Keratinocyte (primary cell): Measurements from ENCODE around the gene TFPI2. TPM values are rescaled to one million over a fixed set of nuclear protein-coding genes. Genes with fewer than 3 reads are reported as not detected.

Experiments
- DNase-seq: peaks from one replicate; pipeline ENCODE4 v3.0.0-alpha.2; 2011; ENCODE audit warnings: low read depth, missing footprints, low spot score
- FAIRE-seq: peaks from 2 replicates; lab custom pipeline; 2011; peaks lifted over from hg19 to GRCh38; lab: Jason Lieb, UNC
- H2AFZ ChIP-seq: 2 replicates; pipeline ENCODE4 v1.6.0; 2012; ENCODE audit warnings: low read length, control low read depth, inconsistent platforms; ENCODE audit not compliant: control insufficient read depth
- H3K27ac ChIP-seq: 2 replicates; pipeline ENCODE4 v1.5.1; 2011; ENCODE audit warnings: low read length; ENCODE audit not compliant: control insufficient read depth, insufficient read depth
- H3K27me3 ChIP-seq: 3 replicates; pipeline ENCODE4 v1.6.0; 2011; ENCODE audit warnings: low read length; ENCODE audit not compliant: control insufficient read depth, insufficient read depth; ENCODE audit errors: extremely low read depth
- H3K36me3 ChIP-seq, 2 experiments: 2 replicates in 1 of 2; 3 replicates in 1 of 2; pipeline ENCODE4 v1.5.1; 2011; ENCODE audit warnings: low read length in 2 of 2, mild to moderate bottlenecking in 1 of 2; ENCODE audit not compliant: control insufficient read depth in 2 of 2, insufficient read depth in 2 of 2; ENCODE audit errors: extremely low read depth in 1 of 2
- H3K4me1 ChIP-seq: 3 replicates; pipeline ENCODE4 v1.5.1; 2011; ENCODE audit warnings: low read length; ENCODE audit not compliant: control insufficient read depth, insufficient read depth; ENCODE audit errors: extremely low read depth
- H3K4me2 ChIP-seq: 3 replicates; pipeline ENCODE4 v1.6.0; 2011; ENCODE audit warnings: low read depth, low read length; ENCODE audit not compliant: control insufficient read depth, insufficient read depth; ENCODE audit errors: extremely low read depth
- H3K4me3 ChIP-seq, 3 experiments: fragments of 200-600 bp in 1 of 3; sonication (generic) in 1 of 3; 2 replicates in 2 of 3; 3 replicates in 1 of 3; pipeline ENCODE4 v1.5.1; 2011 to 2016; ENCODE audit warnings: low read length in 3 of 3, mild to moderate bottlenecking in 3 of 3, control low read depth in 2 of 3, inconsistent platforms in 1 of 3, low read depth in 1 of 3, mixed read lengths in 1 of 3, mixed run types in 1 of 3, moderate library complexity in 1 of 3; ENCODE audit not compliant: control insufficient read depth in 2 of 3, insufficient read depth in 2 of 3; ENCODE audit errors: extremely low read depth in 1 of 3
- H3K79me2 ChIP-seq: 2 replicates; pipeline ENCODE4 v1.6.0; 2012; ENCODE audit warnings: low read length; ENCODE audit not compliant: control insufficient read depth, insufficient read depth
- H3K9ac ChIP-seq: 3 replicates; pipeline ENCODE4 v1.6.0; 2011; ENCODE audit warnings: low read length; ENCODE audit not compliant: control insufficient read depth, insufficient read depth; ENCODE audit errors: extremely low read depth
- H3K9me1 ChIP-seq: 3 replicates; pipeline ENCODE4 v1.6.0; 2011; ENCODE audit warnings: low read length; ENCODE audit not compliant: control insufficient read depth, insufficient read depth; ENCODE audit errors: extremely low read depth
- H3K9me3 ChIP-seq: 2 replicates; pipeline ENCODE4 v1.5.1; 2012; ENCODE audit warnings: low read depth, low read length; ENCODE audit not compliant: control insufficient read depth
- H4K20me1 ChIP-seq: 3 replicates; pipeline ENCODE4 v1.6.0; 2011; ENCODE audit warnings: low read length; ENCODE audit not compliant: control insufficient read depth, insufficient read depth; ENCODE audit errors: extremely low read depth
- EZH2 ChIP-seq: IDR thresholded peaks from one replicate; pipeline ENCODE4 v1.6.1; 2012; ENCODE audit warnings: inconsistent platforms, mild to moderate bottlenecking, low read length, moderate library complexity
- dilution Hi-C: fragments of 300-500 bp; cut with MboI; formaldehyde crosslinking; loops from one replicate; pipeline ENCODE4 v1.7.0; 2020; ENCODE audit warnings: low sequenced_read_pairs; ENCODE audit not compliant: extremely low pct_ligation_motif_present
- polyA plus RNA-seq, 5 experiments: library from polyadenylated mRNA; depleted of rRNA in 3 of 5; stranded (reverse) in 3 of 5; stranded (forward) in 1 of 5; unstranded in 1 of 5; fragments of >200 nt; gene quantifications; 1 replicate in 1 of 5; 2 replicates in 3 of 5; 3 replicates in 1 of 5; pipeline versions ENCODE4 v1.2.1 to v1.2.3, GENCODE V29; 2011 to 2012; ENCODE audit warnings: missing spikeins in 2 of 5, low read depth in 1 of 5, low replicate concordance in 1 of 5
- TF ChIP-seq, protein P1 (sequence below), 3 experiments: IDR thresholded peaks in 1 of 3; conservative IDR thresholded peaks in 1 of 3; optimal IDR thresholded peaks in 1 of 3; 2 replicates in 2 of 3; 3 replicates in 1 of 3; pipeline versions ENCODE3 to v1.5.1; 2011; ENCODE audit warnings: low read length in 3 of 3, mild to moderate bottlenecking in 3 of 3, moderate library complexity in 2 of 3, control low read depth in 1 of 3, inconsistent platforms in 1 of 3; ENCODE audit not compliant: insufficient read depth in 2 of 3; ENCODE audit errors: extremely low read depth in 1 of 3

Gene TFPI2
- polyA plus RNA-seq, 1 donor (not counting 4 experiments of a cell fraction or from before 2014, with no cell fraction given), result 87.2 TPM

GRCh38 chr7:93889261-93889660, 1.3 kb downstream of the TFPI2 start:
- no peaks in the 10 kb centered on the region for H3K36me3 ChIP-seq
- H3K4me1 ChIP-seq, result peaks cover 8% of the 10 kb centered on the region
- H2AFZ ChIP-seq, result no peak overlapping the region
- H3K9ac ChIP-seq, result peak overlapping the region; percentile 80
- H3K79me2 ChIP-seq, result no peaks in the 10 kb centered on the region
- TF ChIP-seq, protein P1, sequence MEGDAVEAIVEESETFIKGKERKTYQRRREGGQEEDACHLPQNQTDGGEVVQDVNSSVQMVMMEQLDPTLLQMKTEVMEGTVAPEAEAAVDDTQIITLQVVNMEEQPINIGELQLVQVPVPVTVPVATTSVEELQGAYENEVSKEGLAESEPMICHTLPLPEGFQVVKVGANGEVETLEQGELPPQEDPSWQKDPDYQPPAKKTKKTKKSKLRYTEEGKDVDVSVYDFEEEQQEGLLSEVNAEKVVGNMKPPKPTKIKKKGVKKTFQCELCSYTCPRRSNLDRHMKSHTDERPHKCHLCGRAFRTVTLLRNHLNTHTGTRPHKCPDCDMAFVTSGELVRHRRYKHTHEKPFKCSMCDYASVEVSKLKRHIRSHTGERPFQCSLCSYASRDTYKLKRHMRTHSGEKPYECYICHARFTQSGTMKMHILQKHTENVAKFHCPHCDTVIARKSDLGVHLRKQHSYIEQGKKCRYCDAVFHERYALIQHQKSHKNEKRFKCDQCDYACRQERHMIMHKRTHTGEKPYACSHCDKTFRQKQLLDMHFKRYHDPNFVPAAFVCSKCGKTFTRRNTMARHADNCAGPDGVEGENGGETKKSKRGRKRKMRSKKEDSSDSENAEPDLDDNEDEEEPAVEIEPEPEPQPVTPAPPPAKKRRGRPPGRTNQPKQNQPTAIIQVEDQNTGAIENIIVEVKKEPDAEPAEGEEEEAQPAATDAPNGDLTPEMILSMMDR (optimal IDR thresholded peaks at IDR 0.05 in 1 of 3, IDR thresholded peaks at IDR 0.05 in 1 of 3, conservative IDR thresholded peaks at IDR 0.05 in 1 of 3; ENCODE audit: extremely low read depth in 1 of 3, insufficient read depth in 2 of 3, low read length in 3 of 3), result no peak
- TF ChIP-seq EZH2, result no peak
- H3K27me3 ChIP-seq, result no peaks in the 10 kb centered on the region
- no peaks in the 10 kb centered on the region for H3K9me3 ChIP-seq
- H3K4me3 ChIP-seq, result peak overlapping the region in 2 of 3 experiments; percentile 77 to 83
- no peaks in the 10 kb centered on the region for H3K9me1 ChIP-seq
- no peaks in the 10 kb centered on the region for H4K20me1 ChIP-seq
- H3K27ac ChIP-seq, result peak overlapping the region; percentile 73
- H3K4me2 ChIP-seq, result peak overlapping the region; percentile 86
- dilution Hi-C loops, result no loop called here
- DNase-seq, result no peak
- FAIRE-seq, result peak; percentile 13

GRCh38 chr7:93884541-93884940, 6.0 kb downstream of the TFPI2 start:
- Histone ChIP-seq H3K4me1 (peaks cover 6% of the 10 kb centered on the region), H3K4me3 (no peak overlapping the region), H3K79me2 (no peaks in the 10 kb centered on the region), H3K9me3 (peaks cover 2% of the 10 kb centered on the region), H3K27me3 (no peaks in the 10 kb centered on the region), H4K20me1 (no peaks in the 10 kb centered on the region), H3K36me3 (no peaks in the 10 kb centered on the region), H3K9me1 (no peaks in the 10 kb centered on the region), H3K4me2 (no peak overlapping the region), H3K27ac (no peak overlapping the region), H2AFZ (no peak overlapping the region), H3K9ac (no peak overlapping the region)
- DNase-seq (no peak), FAIRE-seq (no peak)
- TF ChIP-seq, protein P1 (optimal IDR thresholded peaks at IDR 0.05 in 1 of 3, IDR thresholded peaks at IDR 0.05 in 1 of 3, conservative IDR thresholded peaks at IDR 0.05 in 1 of 3; ENCODE audit: extremely low read depth in 1 of 3, insufficient read depth in 2 of 3, low read length in 3 of 3), result no peak
- TF ChIP-seq EZH2, result no peak
- dilution Hi-C loops, result no loop called here
